Measurements from ENCODE around the gene ST6GAL1.
"Not testable (repeated sequence)": the region's sequence is repeated elsewhere in the genome, so short reads cannot be mapped to it uniquely, and the experiment has no call there.

Gene ST6GAL1

DNA sequence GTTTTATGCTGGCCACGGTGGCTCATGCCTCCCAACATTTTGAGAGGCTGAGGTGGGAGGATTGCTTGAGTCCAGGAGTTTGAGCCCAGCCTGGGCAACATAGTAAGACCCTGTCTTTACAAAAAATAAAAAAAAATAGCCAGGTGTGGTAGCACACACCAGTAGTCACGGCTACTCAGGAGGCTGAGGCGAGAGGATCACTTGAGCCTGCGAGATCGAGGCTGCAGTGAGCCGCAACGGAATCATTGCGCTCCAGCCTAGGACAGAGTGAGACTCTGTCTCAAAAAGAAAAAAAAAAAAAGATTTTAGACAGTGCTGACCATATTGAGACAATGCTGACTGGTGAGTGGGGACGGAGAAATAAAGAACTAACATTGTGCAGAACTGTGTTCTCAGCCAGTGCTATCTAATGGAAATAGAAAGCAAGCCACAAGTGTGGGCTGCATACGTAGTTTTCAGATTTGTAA lies 67.2 kb downstream of the ST6GAL1 start:
- DNase-seq, result no peak

DNA sequence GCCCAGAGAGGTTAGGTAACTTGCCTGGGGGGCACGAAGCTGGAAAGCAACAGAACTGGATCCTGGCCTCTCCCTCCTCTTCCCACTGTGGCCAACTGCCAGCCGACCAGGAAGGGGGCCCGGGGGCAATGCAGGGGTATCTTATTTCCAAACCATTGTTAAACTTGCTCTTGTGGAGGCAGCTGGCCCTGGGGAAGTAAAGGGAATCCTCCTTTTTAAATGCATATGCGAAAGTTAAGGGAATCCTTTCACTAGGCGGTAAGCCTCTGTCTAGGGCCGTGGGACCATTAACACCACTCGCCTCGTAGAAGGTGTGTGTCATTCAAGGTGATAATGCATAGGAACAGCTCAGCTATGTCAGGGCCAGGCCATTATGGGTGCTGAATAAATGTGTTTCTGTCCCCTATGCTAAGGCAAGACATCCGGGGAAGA lies 68.6 kb downstream of the ST6GAL1 start:
- no peak for DNase-seq

DNA sequence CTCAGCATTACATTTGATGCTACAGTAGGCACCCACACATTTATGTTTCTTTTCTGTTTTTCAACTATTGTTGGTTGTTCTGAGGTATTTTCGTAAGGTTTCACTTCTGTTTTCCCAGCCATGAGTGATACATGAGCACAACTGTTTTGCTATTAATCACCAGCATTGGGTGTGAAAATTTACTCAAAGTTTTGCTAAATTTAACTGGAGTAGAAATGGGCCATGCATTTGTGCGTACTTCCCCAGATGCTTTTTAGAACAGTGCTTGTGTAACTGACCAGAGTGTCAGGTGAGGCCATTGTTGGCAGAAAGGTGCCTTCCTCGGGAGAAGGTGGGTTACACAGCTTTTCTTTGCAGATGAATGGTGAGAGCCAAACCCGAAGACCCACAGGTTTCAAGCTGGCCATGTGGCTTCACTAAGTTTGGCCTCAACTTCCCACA lies 70.4 kb downstream of the ST6GAL1 start:
- DNase-seq, result no peak

DNA sequence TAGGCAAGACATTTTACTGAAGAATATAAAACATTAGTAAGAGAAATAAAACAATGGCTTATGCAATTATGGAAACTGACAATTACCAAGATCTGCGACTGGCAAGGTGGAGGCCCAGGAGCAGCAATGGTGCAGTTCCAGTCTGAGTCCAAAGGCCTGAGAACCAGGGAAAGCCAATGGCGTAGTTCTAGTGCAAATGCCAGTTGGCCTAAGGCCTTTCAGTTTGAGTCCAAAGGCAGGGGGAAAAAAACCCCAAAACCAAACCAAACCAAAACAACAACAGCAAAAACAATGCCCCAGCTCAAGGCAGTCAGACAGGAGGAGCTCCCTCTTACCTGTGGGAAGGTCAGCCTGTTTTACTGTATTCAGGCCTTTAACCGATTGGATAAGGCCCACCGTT lies 72.6 kb downstream of the ST6GAL1 start:
- no peak for DNase-seq

DNA sequence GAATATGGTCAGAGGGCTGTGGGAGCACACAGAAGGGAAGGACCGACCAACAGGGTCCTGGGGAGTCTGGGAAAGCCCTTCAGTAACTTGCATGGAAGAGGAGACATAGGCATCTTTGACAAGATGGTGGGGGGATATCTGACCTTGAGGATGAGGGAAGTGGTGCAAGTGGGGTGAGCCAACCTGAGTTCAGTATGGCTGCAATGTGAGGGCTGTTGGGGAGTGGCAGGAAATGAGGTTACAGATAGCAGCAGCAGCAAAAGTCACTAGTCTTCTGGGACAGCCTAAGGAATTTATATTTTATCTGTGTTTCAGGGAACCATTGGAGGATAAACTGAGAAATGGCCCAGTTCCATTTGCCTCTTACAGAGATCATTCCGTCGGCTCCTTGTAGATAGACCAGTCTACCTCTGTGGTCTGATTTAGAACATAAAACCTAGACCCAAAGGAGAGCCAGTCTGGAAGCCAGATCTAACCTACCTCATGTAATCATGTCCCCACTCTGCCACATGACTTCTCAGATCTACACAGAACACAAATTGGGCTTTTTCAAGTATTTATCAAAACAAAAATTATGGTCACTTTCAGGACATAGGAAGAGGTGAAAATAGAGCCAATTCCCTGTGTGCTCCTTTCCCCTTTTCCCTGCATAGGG lies 75.6 kb downstream of the ST6GAL1 start:
- DNase-seq, result no peak

DNA sequence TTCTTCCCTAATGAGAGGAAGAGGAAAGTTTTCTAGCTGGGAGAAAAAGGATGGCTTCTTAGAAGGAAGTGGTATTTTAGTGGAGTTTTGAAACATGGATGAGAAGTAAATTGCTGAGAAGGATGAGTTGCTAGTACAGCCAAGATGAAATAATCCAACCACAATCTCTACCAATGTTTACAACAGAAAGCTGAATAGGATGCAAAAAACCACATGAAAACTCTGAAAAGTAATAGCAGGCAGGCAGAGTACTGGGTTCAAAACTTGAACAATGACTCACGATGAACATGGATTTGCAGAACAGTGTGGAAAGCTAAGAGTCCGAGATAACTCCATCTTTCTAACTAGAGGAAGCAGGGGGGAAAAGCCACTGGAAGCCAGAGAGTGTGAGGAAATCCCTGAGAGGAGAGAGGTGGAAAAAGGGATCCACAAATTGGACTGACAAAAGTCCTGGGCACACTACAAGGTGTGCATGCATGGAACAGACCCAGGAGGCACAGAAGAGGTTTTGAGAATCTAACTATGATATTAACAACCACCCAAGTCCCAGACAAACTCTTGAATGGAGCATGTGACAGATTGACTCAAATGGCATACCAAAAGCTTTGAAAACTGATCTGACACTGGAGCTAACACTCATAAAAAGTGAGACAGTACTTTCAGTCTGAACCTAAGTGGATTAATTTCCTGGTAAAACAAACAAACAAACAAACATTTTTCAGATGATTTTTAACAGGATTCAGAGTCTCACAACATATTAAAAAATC lies 76.7 kb downstream of the ST6GAL1 start:
- no peak for DNase-seq

DNA sequence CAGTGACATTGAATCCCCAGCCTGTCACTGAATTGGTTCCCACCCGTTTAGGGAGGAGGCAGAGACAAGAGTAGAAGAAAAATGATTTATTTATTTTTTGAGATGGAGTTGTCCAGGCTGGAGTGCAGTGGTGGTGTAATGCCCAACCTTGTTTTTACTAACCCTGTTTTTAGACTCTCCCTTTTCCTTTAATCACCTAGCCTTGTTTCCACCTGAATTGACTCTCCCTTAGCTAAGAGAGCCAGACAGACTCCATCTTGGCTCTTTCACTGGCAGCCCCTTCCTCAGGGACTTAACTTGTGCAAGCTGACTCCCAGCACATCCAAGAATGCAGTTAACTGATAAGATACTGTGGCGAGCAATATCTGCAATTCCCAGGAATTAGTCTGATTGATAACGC lies 80.1 kb downstream of the ST6GAL1 start:
- DNase-seq, result not testable (repeated sequence)

DNA sequence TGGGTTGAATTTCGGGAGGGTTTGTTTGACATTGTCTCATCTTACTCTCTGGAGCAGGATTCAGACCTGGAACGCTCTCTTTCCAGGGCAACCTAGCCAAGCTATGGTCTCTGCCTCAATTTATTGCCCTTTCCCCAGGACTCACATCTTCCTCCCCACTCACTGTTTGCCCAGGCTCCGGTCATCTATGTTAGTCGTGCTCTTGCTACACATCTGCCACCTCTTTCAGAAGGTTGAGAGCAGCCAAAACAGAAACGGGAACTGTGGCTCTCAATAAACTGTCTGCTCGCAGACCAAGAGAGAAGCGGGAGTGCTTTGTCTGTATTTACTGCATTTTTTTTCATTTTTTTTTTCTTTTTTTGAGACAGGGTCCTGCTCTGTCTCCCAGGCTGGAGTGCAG lies 81.6 kb downstream of the ST6GAL1 start:
- DNase-seq, result no peak

DNA sequence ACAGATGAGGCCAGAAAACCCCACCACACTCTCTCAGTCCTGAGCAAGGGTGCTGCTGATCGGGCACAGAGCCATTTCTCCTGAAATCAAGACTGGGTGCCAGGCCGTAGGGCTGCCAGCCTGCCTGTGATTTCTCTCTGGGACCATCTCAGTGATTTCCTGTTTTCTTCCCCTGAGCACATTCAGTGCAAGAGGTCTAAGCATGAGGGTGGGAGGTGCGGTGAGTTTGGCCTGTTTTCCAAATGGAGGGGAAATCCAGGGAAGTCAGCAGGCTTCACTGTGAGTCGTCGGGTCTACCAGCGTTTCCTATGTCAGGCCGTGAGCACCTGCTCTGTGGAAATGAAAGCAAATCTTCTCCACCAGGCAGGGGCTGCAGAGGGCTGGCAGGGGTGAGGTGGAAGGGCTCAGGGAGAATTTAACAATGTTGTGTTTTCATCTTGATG lies 82.3 kb downstream of the ST6GAL1 start:
- no peak for DNase-seq

DNA sequence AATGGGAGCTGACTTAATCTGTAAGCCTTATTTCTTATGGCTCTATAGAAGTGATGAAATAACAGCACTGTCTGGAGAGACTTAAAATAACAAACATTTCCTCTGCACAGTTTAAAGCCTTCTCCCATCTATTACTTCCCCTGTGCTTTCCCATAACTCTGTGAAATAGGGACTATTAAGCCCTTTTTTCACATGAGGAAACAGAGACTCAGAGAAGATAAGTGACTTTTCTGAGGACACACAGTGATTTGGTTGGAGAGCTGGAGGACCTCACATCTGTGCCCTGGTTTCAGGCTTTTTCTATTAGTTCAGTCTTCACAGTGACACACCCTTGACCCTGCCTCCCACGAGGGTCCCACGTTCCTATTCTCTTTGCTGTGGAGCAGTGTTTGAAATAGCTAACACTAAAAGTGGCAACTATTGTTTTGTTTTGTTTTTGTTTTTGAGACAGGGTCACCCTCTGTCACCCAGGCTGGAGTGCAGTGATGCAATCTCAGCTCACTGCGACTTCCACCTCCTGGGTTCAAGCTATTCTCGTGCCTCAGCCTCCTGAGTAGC lies 82.9 kb downstream of the ST6GAL1 start:
- DNase-seq, result no peak

DNA sequence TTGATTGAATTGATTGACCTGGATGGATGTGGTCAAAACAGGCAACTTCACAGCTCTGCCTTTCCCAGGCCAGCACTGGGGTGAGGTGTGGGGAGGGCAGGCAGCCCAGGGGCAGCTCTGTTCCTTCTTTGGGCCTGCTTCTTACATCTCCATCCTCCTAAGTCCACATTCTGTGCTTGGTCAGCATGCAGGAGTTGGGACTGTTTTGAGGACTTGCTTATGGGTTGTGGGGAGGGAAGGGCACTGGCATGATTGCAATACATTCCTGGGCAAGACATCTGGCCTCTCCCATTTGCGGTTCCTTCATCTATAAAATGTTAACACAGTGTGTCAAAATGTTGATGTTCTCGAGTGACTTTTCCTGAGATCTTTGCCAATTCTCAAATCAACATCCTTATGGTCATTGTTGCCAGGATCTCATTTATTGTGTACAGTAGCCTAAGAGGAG lies 84.1 kb downstream of the ST6GAL1 start:
- no peak for DNase-seq

DNA sequence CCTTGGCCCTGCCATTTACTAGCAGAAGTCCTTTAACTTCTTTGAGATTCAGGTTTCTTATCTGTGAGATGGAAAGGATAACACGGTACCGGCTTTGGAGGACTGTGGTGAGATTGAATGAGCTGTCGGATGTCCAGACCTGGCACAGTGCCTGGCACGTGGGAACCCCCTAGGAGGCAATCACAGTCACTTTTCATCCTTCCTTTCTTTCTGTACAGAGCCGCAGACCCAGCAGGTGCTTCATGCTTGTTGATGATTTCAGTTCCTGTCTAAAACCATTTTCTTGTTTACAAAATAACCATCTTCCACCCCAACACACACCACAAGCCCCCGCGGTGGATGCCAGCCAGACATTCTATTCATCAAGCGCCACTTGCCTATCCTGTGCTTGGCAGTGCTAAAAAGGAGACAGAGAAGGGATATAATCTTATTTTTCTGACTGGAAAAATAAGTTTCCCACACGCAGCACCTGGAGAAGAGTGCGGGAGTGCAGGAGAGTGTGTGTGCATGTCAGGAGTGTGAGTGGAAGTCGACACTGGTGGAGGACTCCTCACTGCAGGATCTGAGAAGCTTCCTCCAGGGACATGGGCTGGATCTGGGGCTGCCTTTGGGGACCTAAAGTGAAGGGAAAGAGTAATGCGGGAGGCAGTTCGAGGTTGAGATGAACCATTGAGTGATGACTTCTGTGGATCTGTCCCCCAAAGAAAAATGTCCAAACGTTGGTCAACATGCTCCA lies 85.7 kb downstream of the ST6GAL1 start:
- no peak for DNase-seq

DNA sequence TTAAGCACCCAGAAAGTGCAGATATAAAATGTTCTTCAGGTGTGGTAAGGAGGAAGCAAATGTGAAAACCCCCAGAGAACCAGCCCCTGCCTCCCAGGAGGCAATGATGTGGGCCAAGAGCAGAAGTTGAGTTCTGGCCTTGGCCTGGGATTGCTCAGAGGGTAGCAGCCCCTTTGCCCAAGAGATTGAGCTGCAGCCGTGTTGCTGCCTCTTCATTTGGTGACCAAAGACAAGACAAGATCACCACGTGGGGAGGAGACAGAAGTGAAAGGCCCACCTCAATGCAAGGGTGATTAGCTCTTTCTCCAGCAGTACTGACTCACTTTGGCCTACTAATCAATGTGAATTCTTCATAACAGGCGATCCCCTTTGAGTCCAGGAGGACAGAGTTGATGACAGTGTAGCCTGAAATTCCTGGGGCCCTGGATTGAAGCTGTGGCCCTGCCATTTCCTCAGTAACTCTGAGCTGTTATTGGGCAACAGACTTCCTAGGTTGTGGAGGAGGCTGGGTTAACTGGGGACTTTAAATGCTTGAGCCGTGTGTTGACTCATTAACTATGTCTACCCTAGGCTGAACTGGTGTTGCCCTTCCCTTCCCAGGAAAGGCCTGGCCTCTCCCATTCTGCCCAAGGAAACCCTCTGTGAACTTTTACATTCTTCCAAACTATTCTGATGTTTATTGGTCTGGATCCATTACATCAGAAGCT lies 86.5 kb downstream of the ST6GAL1 start:
- DNase-seq, result no peak

DNA sequence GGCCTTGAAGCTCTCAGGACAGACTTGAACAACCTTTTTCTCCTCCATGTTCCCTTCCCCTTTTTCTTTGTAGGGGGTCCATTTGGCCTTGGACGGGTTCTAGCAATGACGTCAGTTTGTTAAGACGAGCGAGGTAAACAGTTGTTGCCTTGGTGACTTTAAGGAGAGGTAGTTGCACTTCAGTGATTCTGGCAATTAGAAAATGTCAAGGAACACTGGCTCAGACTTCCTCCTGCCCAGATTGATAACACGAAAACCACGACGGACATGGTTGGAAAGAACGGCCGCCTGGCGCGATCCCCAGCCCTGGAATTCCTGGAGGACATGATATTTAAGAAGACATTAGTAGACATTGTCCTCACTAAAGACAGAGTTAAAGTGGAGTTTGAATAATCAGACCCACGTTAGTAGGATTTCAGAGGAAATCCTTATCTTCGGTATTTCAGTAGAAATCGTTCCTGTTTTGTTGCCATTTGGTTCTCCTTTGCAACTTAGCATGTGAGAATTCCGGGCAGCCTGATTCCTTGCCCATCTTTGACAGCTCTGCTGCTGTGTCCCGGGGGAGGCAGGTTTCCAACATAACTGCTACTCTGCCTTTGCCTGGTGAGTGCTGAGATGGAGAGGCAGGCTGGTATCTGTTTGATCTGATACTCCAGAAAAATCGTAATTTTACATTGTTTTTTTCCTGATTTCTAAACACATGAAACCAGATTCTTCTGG lies 87.3 kb downstream of the ST6GAL1 start:
- no peak for DNase-seq

DNA sequence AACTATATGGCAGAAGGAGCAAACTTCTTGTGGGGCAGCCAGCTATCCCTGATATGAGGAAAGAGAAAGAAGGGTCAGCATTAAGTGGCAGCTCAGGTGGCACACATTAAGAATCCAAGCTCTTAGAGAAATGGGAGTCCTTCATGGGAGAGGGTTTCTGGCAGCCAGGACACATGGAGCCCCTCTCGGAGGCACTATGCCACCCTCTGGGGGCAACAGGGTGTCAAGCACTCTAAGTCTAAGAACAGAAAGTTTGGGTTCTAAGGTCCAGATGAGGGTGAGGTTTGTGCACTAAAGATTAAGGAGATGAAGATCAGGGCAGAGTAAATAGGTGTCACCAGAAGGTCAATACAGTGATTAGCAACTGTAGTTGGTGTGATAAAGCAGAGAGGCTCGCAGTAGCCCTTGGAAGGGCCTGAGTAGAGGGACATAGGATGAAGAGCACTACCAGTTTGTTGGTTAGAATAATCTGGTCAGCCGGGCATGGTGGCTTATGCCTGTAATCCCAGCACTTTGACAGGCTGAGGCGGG lies 89.3 kb downstream of the ST6GAL1 start:
- DNase-seq, result no peak

DNA sequence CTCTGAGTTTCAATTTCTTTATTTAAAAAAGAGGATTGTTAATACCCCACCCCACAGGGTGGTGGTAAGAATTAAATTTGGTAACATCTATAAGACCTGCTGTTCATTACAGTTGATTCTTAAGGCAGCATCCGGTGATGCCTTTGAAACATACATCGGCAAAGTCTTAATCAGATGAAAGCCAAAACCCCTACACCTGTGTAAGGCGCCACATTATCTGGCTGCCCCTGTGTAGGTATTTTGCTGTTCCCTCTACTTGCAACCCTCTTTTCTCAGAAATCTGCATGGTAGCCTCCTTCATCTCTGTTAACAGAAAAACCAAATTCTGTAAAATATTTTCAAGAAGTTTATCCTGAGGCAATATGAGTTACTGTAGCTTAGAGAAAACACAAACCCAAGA lies 90.0 kb downstream of the ST6GAL1 start:
- DNase-seq, result no peak

DNA sequence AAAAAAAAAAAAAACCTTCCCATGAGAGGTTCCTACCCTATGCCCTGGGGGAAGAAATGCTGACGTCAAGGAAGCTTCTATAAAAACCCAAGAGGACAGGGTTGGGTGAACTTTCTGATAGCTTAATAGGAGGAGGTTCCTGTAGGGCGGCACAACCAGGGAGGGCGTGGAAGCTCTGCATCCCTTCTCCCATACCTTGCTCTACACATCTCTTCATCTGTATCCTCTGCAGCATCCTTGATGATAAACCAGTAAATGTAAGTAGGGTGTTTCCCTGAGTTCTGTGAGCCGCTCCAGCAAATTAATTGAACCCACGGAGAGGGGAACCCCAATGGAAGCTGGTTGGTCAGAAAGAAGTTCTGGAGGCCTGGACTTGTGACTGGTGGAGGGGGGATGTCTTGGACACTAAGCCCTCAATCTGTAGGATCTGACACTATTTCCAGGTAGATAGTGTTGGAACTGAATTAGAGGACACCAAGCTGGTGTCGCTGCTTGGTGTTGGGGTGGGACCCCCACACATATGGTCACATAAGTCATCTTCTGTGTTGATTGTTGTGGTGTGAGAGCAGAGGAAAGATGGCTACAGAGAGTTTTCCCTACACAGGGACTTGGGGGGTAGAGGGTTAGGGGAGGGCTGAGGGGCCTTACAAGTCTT lies 91.5 kb downstream of the ST6GAL1 start:
- no peak for DNase-seq

DNA sequence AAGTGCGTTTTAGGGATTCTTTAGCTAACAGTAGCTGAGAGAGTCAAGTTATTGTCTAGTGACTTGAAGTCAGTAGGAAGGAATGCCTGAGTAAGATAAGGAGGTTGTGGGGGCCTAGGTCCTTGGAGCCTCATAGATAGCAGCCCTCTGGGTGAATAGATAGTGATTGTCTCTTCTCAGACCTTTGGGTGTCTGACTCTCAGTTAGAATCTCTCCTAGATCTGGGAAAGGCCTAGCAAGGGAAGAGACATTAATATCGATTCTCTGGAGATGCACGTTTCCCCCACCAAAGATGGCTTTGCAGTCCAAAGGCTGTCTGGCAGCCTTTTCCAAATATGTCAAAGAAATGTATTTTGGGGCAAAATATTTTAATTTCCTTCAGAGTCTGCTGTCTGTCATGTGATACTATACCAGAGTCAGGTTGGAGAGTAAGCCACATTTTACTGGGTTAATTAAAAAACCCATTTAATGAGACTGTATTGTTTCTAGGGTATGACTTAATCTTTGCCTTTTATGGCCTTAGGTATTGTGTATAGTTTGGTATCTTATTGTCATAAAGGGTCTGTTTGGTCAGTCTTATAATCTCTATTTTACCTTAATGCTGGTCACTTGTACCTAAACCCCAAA lies 92.2 kb downstream of the ST6GAL1 start:
- DNase-seq, result no peak

DNA sequence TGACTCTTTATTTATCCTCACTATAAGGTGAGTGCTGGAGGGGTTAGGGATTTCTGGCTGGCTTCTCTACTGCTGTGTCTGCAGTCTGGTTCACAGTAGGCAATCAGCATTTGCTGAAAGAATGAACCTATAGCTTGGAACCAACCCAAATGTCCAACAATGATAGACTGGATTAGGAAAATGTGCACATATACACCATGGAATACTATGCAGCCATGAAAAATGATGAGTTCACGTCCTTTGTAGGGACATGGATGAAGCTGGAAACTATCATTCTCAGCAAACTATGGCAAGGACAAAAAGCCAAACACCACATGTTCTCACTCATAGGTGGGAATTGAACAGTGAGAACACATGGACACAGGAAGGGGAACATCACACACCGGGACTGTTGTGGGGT lies 93.0 kb downstream of the ST6GAL1 start:
- DNase-seq, result not testable (repeated sequence)

DNA sequence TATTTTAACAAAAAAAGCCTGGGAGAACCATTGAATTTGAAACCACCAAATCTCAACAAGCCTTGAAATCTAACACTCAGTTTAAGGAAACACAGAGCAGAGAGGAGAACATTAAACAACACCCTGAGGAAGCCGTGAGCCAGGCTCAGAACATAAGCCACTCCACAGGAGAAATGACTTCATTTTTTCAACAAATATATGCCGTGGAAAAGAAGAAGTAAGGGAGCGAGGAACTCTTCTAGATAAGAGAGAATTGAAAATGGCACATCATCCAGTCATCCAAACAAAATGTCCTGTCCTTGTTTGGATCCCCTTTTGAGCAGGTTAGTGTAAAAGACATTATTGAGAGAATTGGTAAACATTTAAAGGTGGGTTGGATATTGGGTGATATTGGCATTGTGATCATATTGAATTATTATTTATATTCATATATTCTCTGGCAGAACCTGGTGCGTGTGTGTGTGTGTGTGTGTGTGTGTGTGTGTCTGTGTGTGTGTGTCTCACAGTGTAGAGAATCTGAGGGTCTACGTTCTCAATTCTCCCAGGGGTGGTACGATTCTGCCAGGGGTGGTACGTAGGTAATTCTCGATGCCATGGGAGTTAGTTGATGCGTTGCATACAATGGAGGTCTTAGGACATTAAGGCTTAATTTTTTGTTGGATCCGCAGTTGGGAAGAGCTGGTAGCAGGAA lies 94.4 kb downstream of the ST6GAL1 start:
- DNase-seq, result no peak

Measured in amniotic stem cell (primary cell).